Panc1 (cell line): ENCODE measurements around the gene ZNF716. TPM values are rescaled to one million over a fixed set of nuclear protein-coding genes. Genes with fewer than 3 reads are reported as not detected.

ENCODE experiments used
- ATAC-seq: fragments of 200-7000 bp; cut with Tn5 transposase; 2 replicates; pipeline ENCODE4 v1.9.1; 2020; ENCODE audit warnings: mild to moderate bottlenecking, moderate library complexity
- BruUV-seq: library from RNA; stranded (reverse); fragments of 400-500 nt; replicated peaks from 2 replicates; lab custom pipeline; 2021; lab: Mats Ljungman, UMichigan
- CTCF ChIA-PET: fragments of 300-600 bp; sonication (Branson Sonifier 250); formaldehyde crosslinking; loops from one replicate; lab custom pipeline; 2022; ENCODE audit warnings: antibody characterized with exemption; lab: Charles Lee
- POLR2A ChIA-PET: fragments of 300-600 bp; sonication (Branson Sonifier 250); formaldehyde crosslinking; loops from one replicate; lab custom pipeline; 2022; ENCODE audit warnings: antibody characterized with exemption; lab: Charles Lee
- DNase-seq: peaks from one replicate; pipeline ENCODE4 v3.0.0-alpha.2; 2010; ENCODE audit warnings: low read depth, low spot score
- H3K27ac ChIP-seq: 2 replicates; pipeline ENCODE4 v1.5.1; 2011; ENCODE audit warnings: mild to moderate bottlenecking, low read length, inconsistent platforms
- H3K27me3 ChIP-seq: fragments of 200-500 bp; sonication (Bioruptor generic); 2 replicates; pipeline ENCODE4 v1.6.0; 2014; ENCODE audit warnings: low read length, inconsistent platforms; ENCODE audit not compliant: control insufficient read depth, insufficient read depth
- H3K36me3 ChIP-seq: fragments of 200-500 bp; sonication (Bioruptor generic); 2 replicates; pipeline ENCODE4 v1.5.1; 2014; ENCODE audit warnings: inconsistent platforms, mild to moderate bottlenecking, low read length, moderate library complexity; ENCODE audit not compliant: control insufficient read depth, insufficient read depth
- H3K4me1 ChIP-seq: 2 replicates; pipeline ENCODE4 v1.5.1; 2011; ENCODE audit warnings: inconsistent platforms, mild to moderate bottlenecking, low read length, moderate library complexity; ENCODE audit not compliant: control insufficient read depth, insufficient read depth
- H3K4me3 ChIP-seq, 2 experiments: 2 replicates each; pipeline ENCODE4 v1.5.1; 2011 to 2012; ENCODE audit warnings: low read depth in 2 of 2, low read length in 2 of 2, mild to moderate bottlenecking in 2 of 2, inconsistent platforms in 1 of 2, moderate library complexity in 1 of 2
- H3K9me3 ChIP-seq: fragments of 200-500 bp; sonication (Bioruptor generic); 2 replicates; pipeline ENCODE4 v1.5.1; 2014; ENCODE audit warnings: low read depth, mild to moderate bottlenecking, inconsistent platforms, low read length, moderate library complexity; ENCODE audit not compliant: control insufficient read depth, insufficient read depth
- POLR2AphosphoS5 ChIP-seq: IDR thresholded peaks from 2 replicates; pipeline ENCODE4 v1.6.1; 2012; ENCODE audit warnings: mild to moderate bottlenecking, low read depth, low read length, moderate library complexity
- REST ChIP-seq, 2 experiments: IDR thresholded peaks; 2 replicates each; pipeline ENCODE4 v1.6.1; 2011 to 2012; ENCODE audit warnings: low read depth in 2 of 2, control low read depth in 1 of 2, low read length in 1 of 2, mild to moderate bottlenecking in 1 of 2, moderate library complexity in 1 of 2; ENCODE audit not compliant: insufficient read depth in 1 of 2
- SIN3A ChIP-seq: IDR thresholded peaks from 2 replicates; pipeline ENCODE4 v1.6.1; 2012; ENCODE audit warnings: low read depth, mild to moderate bottlenecking, low read length, moderate library complexity, borderline replicate concordance; ENCODE audit not compliant: insufficient read depth
- TCF7L2 ChIP-seq: IDR thresholded peaks from 2 replicates; pipeline ENCODE4 v1.6.1; 2011; ENCODE audit warnings: mild to moderate bottlenecking, low read depth, low read length, inconsistent platforms
- in situ Hi-C: cut with HindIII; loops from 2 replicates; pipeline ENCODE4 v1.10.0; 2016; ENCODE audit warnings: low sequenced_read_pairs, low pct_unique_long_range_greater_than_20kb
- intact Hi-C: fragments of 100-400 bp; cut with micrococcal nuclease; formaldehyde crosslinking; loops from one replicate; pipeline ENCODE4 v1.10.0; 2022; ENCODE audit not compliant: unreplicated experiment
- total RNA-seq: library from RNA; stranded (reverse); gene quantifications from one replicate; pipeline ENCODE4 v1.2.1, GENCODE V29; 2021; ENCODE audit not compliant: unreplicated experiment
- TF ChIP-seq, protein P1 (sequence below): fragments of 450-650 bp; IDR thresholded peaks from 2 replicates; pipeline ENCODE4 v1.5.1; 2017; ENCODE audit warnings: mild to moderate bottlenecking

Gene ZNF716
- total RNA-seq, 1 experiment from 2014 or later, result 0.36 TPM

DNA sequence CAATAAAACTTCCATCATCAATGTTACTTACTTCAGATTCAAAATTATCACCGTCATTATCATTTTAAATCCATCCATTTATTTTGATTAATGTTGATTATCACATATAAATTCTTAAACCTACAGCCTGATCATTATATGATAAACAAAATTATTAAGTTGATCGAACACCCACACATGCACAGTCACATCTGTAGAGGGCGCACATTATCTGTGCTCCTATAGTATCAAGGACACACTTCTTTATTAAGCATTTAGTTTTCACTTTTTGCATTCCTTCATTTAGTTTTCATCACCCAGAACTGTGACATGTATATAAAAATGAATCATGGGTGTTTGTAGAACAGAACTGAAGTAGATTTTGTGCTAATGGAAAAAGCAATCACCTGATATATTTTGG lies 26.2 kb upstream of the ZNF716 start:
- no peaks in the 10 kb centered on the region for H3K4me1 ChIP-seq
- H3K27me3 ChIP-seq, result no peaks in the 10 kb centered on the region
- ATAC-seq, result no peak
- TF ChIP-seq REST (IDR thresholded peaks at IDR 0.05; ENCODE audit: insufficient read depth in 1 of 2, low read depth in 2 of 2, low read length in 1 of 2), result no peak
- TF ChIP-seq TCF7L2, result no peak
- TF ChIP-seq POLR2AphosphoS5, result no peak
- no peak for TF ChIP-seq SIN3A
- TF ChIP-seq, protein P1, sequence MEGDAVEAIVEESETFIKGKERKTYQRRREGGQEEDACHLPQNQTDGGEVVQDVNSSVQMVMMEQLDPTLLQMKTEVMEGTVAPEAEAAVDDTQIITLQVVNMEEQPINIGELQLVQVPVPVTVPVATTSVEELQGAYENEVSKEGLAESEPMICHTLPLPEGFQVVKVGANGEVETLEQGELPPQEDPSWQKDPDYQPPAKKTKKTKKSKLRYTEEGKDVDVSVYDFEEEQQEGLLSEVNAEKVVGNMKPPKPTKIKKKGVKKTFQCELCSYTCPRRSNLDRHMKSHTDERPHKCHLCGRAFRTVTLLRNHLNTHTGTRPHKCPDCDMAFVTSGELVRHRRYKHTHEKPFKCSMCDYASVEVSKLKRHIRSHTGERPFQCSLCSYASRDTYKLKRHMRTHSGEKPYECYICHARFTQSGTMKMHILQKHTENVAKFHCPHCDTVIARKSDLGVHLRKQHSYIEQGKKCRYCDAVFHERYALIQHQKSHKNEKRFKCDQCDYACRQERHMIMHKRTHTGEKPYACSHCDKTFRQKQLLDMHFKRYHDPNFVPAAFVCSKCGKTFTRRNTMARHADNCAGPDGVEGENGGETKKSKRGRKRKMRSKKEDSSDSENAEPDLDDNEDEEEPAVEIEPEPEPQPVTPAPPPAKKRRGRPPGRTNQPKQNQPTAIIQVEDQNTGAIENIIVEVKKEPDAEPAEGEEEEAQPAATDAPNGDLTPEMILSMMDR, result peak; percentile 12; the same call in 1 of the 2 replicates
- no peak overlapping the region for H3K27ac ChIP-seq
- BruUV-seq, result no TSS peak
- no peak overlapping the region for H3K4me3 ChIP-seq
- 0 out of 2 replicates have a peak, but pooled peaks cover 3% of the 10 kb centered on the region for H3K9me3 ChIP-seq
- in situ Hi-C loops (no loop called here), intact Hi-C loops (no loop called here)
- CTCF ChIA-PET, result no interaction called here
- H3K36me3 ChIP-seq, result no peaks in the 10 kb centered on the region
- POLR2A ChIA-PET, result no interaction called here
- no peak for DNase-seq

- in situ Hi-C loops, result no loop called here
- DNase-seq, result no peak
- Histone ChIP-seq H3K27ac (no peak overlapping the region), H3K4me1 (no peaks in the 10 kb centered on the region), H3K9me3 (0 out of 2 replicates have a peak, but pooled peaks cover 3% of the 10 kb centered on the region), H3K36me3 (no peaks in the 10 kb centered on the region), H3K4me3 (no peak overlapping the region), H3K27me3 (no peaks in the 10 kb centered on the region)
- intact Hi-C loops, result no loop called here
- TF ChIP-seq TCF7L2, result no peak
- TF ChIP-seq SIN3A, result no peak
- TF ChIP-seq REST (IDR thresholded peaks at IDR 0.05; ENCODE audit: insufficient read depth in 1 of 2, low read depth in 2 of 2, low read length in 1 of 2), result no peak
- no peak for TF ChIP-seq POLR2AphosphoS5
- TF ChIP-seq, protein P1, result no peak
- ChIA-PET CTCF (no interaction called here), POLR2A (no interaction called here)
- ATAC-seq, result no peak
- BruUV-seq, result no TSS peak
Observed at GRCh38 chr7:57424515-57425238, 25.3 kb upstream of the ZNF716 start.
